ENCODE data around the gene CCDC51.

Gene CCDC51

DNA sequence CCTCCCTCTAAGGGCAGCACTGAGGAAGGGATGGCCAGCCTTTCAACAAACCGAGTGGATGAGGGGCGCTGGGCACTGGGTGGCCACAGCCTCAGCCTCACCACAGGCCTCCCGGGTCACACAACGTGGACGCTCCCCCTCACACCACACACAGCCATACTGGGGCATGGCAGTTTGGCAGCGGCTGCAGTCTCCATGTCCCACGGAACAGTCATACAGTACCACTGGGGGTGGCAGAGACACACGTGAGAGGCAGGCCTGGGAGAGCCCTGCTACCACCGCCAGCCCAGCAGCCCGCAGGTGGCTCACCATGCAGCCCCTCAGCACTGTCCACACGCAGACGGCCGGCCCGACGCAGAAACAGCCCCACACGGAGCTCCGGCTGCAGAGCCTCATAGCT, 21.8 kb downstream of the CCDC51 start:
- DNase-seq: no peak

- no peak for DNase-seq
Measured at GRCh38 chr3:48417529-48418108, 22.3 kb downstream of the CCDC51 start.

DNA sequence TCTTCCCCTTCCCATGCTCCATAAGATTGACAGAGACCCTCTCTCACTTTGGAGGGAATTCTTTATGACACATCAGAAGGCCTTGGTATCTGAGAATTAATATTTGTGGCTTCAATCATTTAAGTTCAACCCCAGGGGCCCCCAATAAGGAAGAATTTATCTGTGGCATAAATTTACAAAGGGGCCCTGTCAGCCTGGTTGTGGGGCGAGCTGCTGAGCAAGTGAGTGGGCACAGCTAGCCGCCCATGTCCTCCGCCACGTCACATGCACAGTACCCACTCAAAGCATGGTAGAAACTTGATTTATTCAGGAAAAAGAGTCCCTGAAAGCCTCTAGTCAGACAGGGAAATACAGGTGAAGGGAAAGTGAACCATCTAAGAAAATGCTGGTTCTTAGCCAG, 23.4 kb downstream of the CCDC51 start:
- DNase-seq: no peak

- no peak for DNase-seq
Measured at GRCh38 chr3:48416091-48416505, 23.8 kb downstream of the CCDC51 start.

DNA sequence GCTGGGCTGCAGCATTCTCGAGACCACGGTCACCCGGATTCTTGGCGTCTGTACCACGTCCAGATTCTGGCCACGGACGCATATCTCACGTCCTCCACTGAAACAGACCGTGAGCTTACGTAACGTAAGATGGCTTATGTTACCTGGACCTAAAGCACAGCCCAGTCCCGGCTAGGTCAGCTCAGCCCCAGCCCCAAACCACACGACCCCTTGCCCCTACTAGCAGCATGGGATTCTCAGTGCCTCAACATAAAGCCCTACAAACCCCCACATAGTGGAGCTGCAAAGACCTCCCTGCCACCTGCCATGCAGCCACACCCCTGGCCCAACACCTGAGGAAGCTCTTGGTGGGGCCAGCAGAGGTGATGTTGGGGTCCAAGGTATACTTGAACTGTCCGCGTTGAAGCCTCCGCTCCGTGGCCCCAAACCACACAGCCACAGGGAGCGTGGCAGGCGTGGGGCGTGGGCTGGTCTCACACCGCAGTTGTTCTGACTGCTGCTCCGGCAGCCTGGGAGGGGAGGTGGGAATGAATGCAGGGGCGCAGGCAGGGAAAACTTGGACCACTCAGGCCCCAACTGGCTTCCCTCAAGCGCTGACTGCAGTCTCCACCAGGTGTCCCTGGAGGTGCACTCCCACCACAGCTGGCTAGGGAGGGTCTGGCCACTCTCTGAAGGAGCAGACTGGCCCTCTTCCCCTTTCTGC, 24.5 kb downstream of the CCDC51 start:
- no peak for DNase-seq

DNA sequence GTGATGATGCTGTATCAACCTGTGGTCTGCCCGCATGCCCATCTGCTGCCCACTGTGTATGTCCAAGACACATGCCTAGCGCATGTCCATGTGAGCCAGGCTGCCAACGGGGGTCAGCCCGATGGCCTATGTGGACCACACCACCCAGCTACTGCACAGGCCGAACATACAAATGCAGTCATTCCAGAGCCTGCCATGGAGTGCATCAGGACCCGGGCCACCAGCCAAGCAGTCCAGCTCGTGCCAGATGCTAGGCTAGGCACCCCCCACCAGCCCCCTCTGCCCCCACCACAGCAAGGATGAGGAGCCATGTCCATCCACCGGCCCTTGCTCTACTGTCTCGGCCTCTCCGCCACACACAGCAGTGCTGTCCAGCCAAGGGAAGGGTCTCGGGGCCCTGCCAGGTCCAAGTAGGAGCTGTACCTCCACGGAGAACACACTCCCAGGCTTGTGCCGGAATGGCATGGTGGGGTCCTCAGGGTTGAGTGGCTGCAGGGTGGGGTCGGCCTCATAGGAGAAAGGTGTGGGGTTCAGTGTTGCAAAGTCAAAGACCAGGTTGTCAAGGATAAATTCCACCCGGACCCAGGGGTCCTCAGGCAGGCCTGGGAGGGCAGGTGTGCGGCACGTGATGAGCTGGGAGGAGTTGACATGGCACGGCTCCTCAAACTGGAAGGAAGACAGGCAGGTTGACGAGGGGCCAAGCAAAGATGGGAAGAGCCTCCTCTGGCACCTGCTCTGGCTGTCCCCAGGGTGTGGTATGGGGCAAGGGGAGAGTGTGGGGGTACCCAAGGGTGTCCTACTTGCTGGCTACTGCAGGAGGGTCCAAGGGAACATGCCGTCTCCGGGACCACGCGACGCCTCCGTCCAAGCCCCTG, 25.3 kb downstream of the CCDC51 start:
- DNase-seq: no peak

DNA sequence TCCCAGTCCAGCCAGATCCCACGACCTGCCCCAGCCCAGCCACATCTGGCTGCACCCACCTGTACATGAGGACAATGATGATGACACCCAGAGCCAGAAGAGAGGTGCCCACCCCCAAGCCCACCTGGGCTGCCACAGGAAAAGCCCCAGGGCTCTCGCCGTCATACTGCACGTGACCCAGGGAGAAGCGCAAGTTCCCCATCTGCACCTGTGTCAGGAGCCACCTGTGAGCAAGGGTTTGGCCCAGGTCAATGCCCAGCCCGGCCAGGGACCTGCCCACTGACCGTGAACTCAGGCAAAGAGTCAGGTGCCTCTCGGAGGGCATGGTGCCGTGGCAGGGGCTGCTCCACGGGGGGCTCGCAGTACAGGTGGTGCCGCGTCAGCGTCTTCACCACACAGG, 26.3 kb downstream of the CCDC51 start:
- no peak for DNase-seq

DNA sequence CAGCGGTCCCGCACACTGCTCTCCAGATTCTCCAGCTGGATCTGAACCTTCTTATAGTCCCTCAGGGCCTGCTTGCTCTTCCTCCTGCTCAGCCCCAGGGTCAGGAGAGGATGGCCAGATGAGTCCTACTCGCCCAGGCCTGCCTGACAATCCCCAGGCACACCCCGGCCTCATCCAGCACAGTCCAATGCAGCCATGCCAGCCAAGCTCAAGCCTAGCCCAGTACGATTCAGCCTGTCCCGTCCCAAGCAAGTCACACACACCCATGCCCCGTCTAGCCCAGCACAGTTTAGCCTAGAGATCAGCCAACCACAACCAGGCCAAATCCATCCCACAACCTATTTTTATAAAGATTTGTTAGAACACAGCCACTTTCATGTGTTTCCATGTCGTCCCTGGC, 26.8 kb downstream of the CCDC51 start:
- DNase-seq: no peak

DNA sequence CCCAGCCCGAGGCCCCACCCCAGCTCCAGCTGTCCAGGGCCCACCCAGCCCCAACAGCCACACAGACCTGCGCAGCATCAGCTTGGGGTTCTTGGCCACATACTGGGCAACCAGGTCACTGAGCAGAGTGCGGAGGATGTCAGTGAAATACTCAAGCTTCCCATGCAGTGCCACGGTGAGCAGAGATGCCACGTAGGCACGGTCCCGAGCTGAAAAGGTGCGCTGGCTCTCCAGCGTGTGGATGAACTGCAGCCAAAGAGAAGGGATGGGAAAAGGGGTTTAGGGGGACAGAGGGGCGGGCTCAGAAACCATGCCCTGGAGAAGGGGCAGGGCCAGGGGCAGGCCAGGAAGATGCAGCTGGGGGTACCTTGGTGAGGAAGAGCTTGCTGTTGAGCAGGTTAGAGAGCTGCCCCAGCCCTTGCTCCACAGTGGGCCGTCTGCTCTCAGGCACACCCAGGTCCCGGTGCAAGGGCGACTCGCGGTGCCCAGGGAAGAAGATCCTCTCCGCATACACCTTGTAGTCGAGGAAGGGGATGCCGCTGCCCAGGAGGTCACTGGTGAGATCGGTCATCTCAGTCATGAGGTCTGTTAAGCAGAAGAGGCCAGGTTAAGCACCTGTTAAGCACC, 27.4 kb downstream of the CCDC51 start:
- DNase-seq: no peak

DNA sequence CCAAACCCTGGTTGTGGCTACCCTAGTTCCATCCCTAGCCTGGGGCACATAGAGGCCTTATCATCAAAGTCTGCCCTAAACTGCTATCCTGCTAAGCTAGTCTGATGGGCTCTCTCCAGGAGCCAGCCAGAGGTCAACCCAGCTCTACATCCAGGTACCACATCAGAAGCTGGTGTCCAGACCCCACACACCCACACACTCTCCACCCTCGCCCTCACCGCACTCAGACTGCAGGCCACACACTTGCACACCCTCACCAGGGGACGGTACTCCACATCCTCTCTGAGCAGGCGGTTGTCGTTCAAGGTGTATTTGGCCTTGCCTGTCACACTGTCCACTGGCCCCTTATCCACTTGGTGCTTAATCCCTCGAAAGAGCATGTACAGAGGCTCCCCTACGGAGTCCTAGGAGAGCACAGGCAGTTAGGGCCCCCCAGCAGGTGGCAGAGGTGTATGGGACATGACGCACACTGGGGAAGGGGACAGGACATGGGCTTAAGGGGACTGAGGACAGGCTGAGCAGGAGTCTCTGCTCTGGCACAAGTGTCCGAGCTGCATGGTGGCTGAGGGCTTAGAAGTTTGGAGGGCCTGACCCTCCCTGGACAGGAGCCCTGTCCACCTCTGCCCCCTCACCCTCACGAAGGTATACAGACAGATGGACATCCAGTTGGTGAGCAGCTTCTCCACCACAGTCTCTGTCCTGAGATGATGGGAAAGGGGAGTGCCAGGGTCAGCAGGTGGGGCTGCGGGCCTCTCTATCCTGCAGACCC, 28.1 kb downstream of the CCDC51 start:
- no peak for DNase-seq

- no peak for DNase-seq
Measured at GRCh38 chr3:48411041-48411588, 28.8 kb downstream of the CCDC51 start.

DNA sequence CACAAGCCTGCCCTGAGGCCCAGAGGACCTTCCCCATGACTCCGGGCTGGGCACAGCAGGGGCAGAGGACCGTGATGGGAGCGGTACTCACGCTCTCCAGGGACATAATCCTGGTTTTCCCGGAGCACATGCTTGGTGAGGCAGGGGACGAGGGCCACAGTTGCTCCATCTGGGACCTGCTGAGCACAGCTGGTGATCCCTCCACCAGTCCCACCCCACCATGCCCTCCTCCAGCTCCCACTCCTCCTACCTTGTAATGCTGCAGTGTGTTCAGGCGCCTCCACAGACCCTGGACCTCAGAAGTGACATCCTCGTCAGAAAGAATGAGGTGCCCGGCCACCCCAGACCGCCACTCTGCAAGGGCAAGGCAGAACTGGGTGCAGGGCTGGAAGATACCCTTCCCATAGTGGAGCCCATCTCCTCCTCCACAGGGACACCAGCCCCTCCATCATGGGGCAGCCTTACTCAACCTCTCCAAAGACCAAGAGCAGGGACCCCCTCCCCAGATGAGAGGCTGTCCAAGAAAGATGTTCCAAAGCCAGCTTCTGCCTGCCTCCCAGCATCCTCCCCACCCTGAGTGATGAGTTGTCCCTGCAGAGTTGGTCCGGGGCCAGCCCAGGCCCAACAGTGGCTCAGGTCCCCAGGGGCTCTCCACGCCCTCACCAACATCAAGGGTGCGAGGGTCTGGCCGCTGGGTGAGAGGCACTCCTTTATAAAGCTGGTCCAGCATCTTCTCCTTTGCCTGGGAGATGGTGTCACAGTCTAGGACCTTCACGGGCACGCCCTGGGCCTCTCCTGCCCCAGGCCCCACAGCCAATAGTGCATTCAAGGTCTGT, 29.5 kb downstream of the CCDC51 start:
- no peak for DNase-seq

- DNase-seq: no peak
Measured at GRCh38 chr3:48409291-48410201, 30.4 kb downstream of the CCDC51 start.

DNA sequence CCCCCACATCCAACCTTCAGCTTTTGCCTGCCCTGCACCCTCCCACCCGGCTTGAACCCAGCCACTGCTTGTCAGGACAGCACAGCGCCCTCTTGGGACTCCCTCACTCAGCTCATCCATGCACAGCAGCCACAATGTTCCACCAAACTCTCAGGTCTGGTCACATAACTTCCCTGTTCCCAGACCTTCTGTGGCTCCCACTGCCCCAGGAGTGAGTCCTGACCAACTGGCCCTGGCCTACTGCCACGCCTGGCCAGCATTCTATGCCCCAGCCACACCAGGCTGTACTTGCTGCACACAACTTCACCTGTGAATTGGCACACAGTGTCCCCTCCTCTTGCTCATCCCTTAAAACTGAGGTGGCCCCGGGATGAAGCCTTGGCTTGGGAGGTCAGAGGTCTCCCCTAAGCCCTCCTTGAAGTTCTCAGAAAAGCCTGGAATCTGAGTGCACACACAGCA, 31.1 kb downstream of the CCDC51 start:
- DNase-seq: no peak

- DNase-seq: no peak
Measured at GRCh38 chr3:48407542-48408099, 32.3 kb downstream of the CCDC51 start.

DNA sequence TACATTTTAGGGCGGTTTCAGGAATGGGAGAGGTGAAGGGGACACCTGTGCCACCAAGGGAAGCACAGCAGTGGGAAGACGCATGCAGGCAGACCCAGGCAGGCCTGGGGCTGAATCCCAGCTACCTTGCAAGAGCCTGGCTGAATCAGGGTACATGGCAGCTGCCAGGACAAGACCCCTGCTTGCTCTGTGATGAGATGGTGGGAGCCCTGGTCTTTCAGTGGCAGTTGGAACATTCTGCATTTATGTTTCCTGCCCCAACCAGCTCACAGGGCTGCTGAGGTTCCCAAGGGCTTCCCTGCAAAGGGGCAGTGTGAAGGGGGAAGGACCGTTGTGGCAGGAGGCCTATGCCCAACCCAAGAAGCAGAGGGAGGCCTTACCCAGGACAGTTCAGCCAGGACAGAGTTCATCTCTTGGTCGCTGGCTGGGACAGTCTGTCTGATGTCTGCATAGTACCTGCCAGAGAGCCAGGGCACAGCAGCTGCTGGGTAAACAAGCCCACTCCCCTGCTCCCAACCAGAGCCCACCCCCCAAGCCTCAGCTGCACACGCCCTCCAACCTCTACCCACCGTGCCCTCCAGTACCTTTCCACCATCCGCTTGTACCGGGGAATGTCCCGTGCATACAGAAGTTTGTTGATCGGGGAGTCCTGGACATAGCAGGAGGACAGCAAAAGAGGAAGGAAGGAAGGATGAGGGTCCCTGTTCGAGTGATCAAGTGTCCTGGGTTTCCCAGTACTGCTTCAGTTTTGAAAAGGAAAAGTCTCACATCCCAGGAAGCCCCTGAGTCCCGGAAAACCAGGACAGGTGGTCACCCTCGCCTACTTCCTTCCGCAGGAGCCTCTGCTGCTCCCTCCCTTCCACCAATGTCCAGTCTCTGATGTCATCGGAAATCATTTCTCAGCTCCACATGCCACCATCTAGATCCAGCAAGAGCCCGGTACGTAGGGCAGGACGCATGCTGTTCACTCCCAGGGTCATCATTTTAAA, 33.2 kb downstream of the CCDC51 start:
- no peak for DNase-seq

- DNase-seq: no peak
Measured at GRCh38 chr3:48405971-48406370, 33.9 kb downstream of the CCDC51 start.

DNA sequence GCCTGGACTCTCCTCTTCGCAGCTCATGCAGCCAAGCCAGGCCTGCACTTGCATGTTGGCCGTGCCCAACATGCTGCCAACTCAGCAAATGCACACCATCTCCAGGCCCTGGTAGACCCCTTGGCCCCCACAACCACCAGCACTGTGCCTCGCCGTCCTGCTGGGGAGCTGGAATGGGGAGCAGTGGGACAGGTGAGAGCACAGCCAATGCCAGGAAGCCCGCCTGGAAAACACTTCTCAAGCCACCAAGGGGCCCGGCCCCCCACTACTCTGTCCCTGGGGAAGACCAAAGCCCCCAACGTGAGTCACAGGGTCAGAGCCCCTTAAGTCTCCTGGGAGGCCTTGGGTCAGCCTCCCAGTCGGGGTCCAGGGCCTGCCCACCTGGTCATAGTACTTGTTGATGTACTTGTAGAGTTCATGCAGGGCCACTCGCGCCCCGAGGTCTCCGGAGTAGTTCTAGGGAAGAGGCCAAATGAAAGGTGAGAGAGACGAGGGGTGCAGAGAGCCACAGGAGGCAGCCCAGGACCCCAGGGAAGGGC, 34.5 kb downstream of the CCDC51 start:
- no peak for DNase-seq

Data from suppressor macrophage treated with lipopolysaccharide for 4 hours (primary cell).